HEK293T (cell line): ENCODE measurements around the gene LRRC75B.
"Not testable (repeated sequence)": the region's sequence is repeated elsewhere in the genome, so short reads cannot be mapped to it uniquely, and the experiment has no call there.

Source experiments
- BHLHE40 ChIP-seq: fragments of 450-650 bp; IDR thresholded peaks from 2 replicates; pipeline ENCODE4 v1.6.1; 2016; ENCODE audit warnings: mild to moderate bottlenecking, moderate library complexity, borderline replicate concordance
- CTBP1 ChIP-seq: fragments of 450-650 bp; IDR thresholded peaks from 2 replicates; pipeline ENCODE4 v1.6.1; 2016; ENCODE audit warnings: borderline replicate concordance
- ELF4 ChIP-seq: fragments of 450-650 bp; IDR thresholded peaks from 2 replicates; pipeline ENCODE4 v1.6.1; 2017; ENCODE audit warnings: antibody characterized with exemption
- FOXA1 ChIP-seq: fragments of 450-650 bp; IDR thresholded peaks from 2 replicates; pipeline ENCODE4 v1.6.1; 2016; ENCODE audit warnings: mild to moderate bottlenecking
- FOXK2 ChIP-seq: fragments of 450-650 bp; IDR thresholded peaks from 2 replicates; pipeline ENCODE4 v1.6.1; 2016; ENCODE audit warnings: mild to moderate bottlenecking
- FOXM1 ChIP-seq: fragments of 450-650 bp; IDR thresholded peaks from 2 replicates; pipeline ENCODE4 v1.6.1; 2017; ENCODE audit warnings: mild to moderate bottlenecking, borderline replicate concordance
- HDGF ChIP-seq: fragments of 450-650 bp; IDR thresholded peaks from 2 replicates; pipeline ENCODE4 v1.6.1; 2017; ENCODE audit warnings: antibody characterized with exemption, borderline replicate concordance
- LEF1 ChIP-seq: fragments of 450-650 bp; IDR thresholded peaks from 2 replicates; pipeline ENCODE4 v1.6.1; 2017; ENCODE audit warnings: mild to moderate bottlenecking, borderline replicate concordance
- SP1 ChIP-seq: fragments of 450-650 bp; IDR thresholded peaks from 2 replicates; pipeline ENCODE4 v1.6.1; 2017
- TARDBP ChIP-seq: fragments of 450-650 bp; IDR thresholded peaks from 2 replicates; pipeline ENCODE4 v1.6.1; 2016
- ZNF384 ChIP-seq: fragments of 450-650 bp; IDR thresholded peaks from 2 replicates; pipeline ENCODE4 v1.6.1; 2016
- TF ChIP-seq, protein P1 (sequence below): fragments of 450-650 bp; IDR thresholded peaks from 2 replicates; pipeline ENCODE4 v1.6.1; 2016

GRCh38 chr22:24634776-24635389 is 42.0 kb upstream of the LRRC75B start:
- not testable (repeated sequence) for TF ChIP-seq SP1, LEF1, FOXA1, CTBP1, FOXK2, ZNF384, HDGF, FOXM1, BHLHE40, ELF4, TARDBP
- TF ChIP-seq, protein P1, sequence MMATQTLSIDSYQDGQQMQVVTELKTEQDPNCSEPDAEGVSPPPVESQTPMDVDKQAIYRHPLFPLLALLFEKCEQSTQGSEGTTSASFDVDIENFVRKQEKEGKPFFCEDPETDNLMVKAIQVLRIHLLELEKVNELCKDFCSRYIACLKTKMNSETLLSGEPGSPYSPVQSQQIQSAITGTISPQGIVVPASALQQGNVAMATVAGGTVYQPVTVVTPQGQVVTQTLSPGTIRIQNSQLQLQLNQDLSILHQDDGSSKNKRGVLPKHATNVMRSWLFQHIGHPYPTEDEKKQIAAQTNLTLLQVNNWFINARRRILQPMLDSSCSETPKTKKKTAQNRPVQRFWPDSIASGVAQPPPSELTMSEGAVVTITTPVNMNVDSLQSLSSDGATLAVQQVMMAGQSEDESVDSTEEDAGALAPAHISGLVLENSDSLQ: not testable (repeated sequence)
